ENCODE results near the gene ANP32D.

Gene ANP32D

GRCh38 chr12:48442179-48442847 lies 30.0 kb upstream of the ANP32D start:
- TF ChIP-seq EGR1 (IDR thresholded peaks at IDR 0.05) (no peak), RAD21 (IDR thresholded peaks at IDR 0.05; ENCODE audit: low read depth) (0 out of 2 replicates have a peak, but pooled peaks have one; percentile 7)

- TF ChIP-seq EGR1 (IDR thresholded peaks at IDR 0.05) (no peak), TEAD4 (IDR thresholded peaks at IDR 0.05) (no peak)
These were observed 26.8 kb upstream of the ANP32D start for GRCh38 chr12:48445538-48445937.

- TF ChIP-seq TEAD4 (IDR thresholded peaks at IDR 0.05) = no peak
- TF ChIP-seq RAD21 (IDR thresholded peaks at IDR 0.05; ENCODE audit: low read depth) = no peak
- TF ChIP-seq EP300 (IDR thresholded peaks at IDR 0.05; ENCODE audit: borderline replicate concordance) = no peak
- no peak for TF ChIP-seq MAX (IDR thresholded peaks at IDR 0.05)
- TF ChIP-seq REST (IDR thresholded peaks at IDR 0.05; ENCODE audit: low read depth) = no peak
- no peak for TF ChIP-seq YY1 (IDR thresholded peaks at IDR 0.05; ENCODE audit: low read depth)
- no peak for TF ChIP-seq TAF1 (IDR thresholded peaks at IDR 0.05; ENCODE audit: low read depth)
- TF ChIP-seq NFIC (IDR thresholded peaks at IDR 0.05) = no peak
These were observed 26.1 kb upstream of the ANP32D start for GRCh38 chr12:48446161-48446776.

GRCh38 chr12:48447755-48448154 lies 24.6 kb upstream of the ANP32D start:
- TF ChIP-seq EP300 (IDR thresholded peaks at IDR 0.05; ENCODE audit: borderline replicate concordance) = no peak
- TF ChIP-seq TEAD4 (IDR thresholded peaks at IDR 0.05) = no peak
- TF ChIP-seq MAX (IDR thresholded peaks at IDR 0.05) = no peak
- no peak for TF ChIP-seq ZBTB7A (IDR thresholded peaks at IDR 0.05; ENCODE audit: low read depth)
- TF ChIP-seq TCF12 (IDR thresholded peaks at IDR 0.05; ENCODE audit: low read depth) = no peak
- no peak for TF ChIP-seq USF1 (IDR thresholded peaks at IDR 0.05)
- no peak for TF ChIP-seq CEBPB (IDR thresholded peaks at IDR 0.05)
- no peak for TF ChIP-seq TAF1 (IDR thresholded peaks at IDR 0.05; ENCODE audit: low read depth)

GRCh38 chr12:48451372-48451771 lies 21.0 kb upstream of the ANP32D start:
- TF ChIP-seq CREB1 (IDR thresholded peaks at IDR 0.05; ENCODE audit: low read depth) (no peak), EGR1 (IDR thresholded peaks at IDR 0.05) (no peak), EP300 (IDR thresholded peaks at IDR 0.05; ENCODE audit: borderline replicate concordance) (no peak), FOXM1 (IDR thresholded peaks at IDR 0.05; ENCODE audit: borderline replicate concordance, low read depth) (no peak), ZBTB7A (IDR thresholded peaks at IDR 0.05; ENCODE audit: low read depth) (no peak)

- peak; percentile 70 for TF ChIP-seq RAD21 (IDR thresholded peaks at IDR 0.05; ENCODE audit: low read depth)
- no peak for TF ChIP-seq TAF1 (IDR thresholded peaks at IDR 0.05; ENCODE audit: low read depth)
These were observed 17.7 kb upstream of the ANP32D start for GRCh38 chr12:48454667-48455066.

GRCh38 chr12:48455116-48455515 lies 17.2 kb upstream of the ANP32D start:
- TF ChIP-seq USF1 (IDR thresholded peaks at IDR 0.05) (no peak), NFIC (IDR thresholded peaks at IDR 0.05) (no peak), TEAD4 (IDR thresholded peaks at IDR 0.05) (no peak), REST (IDR thresholded peaks at IDR 0.05; ENCODE audit: low read depth) (no peak), TCF12 (IDR thresholded peaks at IDR 0.05; ENCODE audit: low read depth) (no peak), MAX (IDR thresholded peaks at IDR 0.05) (no peak), CREB1 (IDR thresholded peaks at IDR 0.05; ENCODE audit: low read depth) (no peak), YY1 (IDR thresholded peaks at IDR 0.05; ENCODE audit: low read depth) (no peak), ZBTB7A (IDR thresholded peaks at IDR 0.05; ENCODE audit: low read depth) (no peak), CEBPB (IDR thresholded peaks at IDR 0.05) (no peak), RAD21 (IDR thresholded peaks at IDR 0.05; ENCODE audit: low read depth) (no peak), EP300 (IDR thresholded peaks at IDR 0.05; ENCODE audit: borderline replicate concordance) (no peak), FOXM1 (IDR thresholded peaks at IDR 0.05; ENCODE audit: borderline replicate concordance, low read depth) (no peak), TAF1 (IDR thresholded peaks at IDR 0.05; ENCODE audit: low read depth) (no peak)

Measured in Ishikawa (cell line).